GM18867 (cell line): ENCODE data around the gene DCTD.
"Not testable (repeated sequence)": the region's sequence is repeated elsewhere in the genome, so short reads cannot be mapped to it uniquely, and the experiment has no call there.

Source experiments
- ATAC-seq: cut with Tn5 transposase; IDR thresholded peaks from one replicate; pipeline ENCODE4 v1.9.1; 2021; ENCODE audit warnings: mild to moderate bottlenecking, moderate library complexity; ENCODE audit not compliant: unreplicated experiment

DCTD gene

DNA sequence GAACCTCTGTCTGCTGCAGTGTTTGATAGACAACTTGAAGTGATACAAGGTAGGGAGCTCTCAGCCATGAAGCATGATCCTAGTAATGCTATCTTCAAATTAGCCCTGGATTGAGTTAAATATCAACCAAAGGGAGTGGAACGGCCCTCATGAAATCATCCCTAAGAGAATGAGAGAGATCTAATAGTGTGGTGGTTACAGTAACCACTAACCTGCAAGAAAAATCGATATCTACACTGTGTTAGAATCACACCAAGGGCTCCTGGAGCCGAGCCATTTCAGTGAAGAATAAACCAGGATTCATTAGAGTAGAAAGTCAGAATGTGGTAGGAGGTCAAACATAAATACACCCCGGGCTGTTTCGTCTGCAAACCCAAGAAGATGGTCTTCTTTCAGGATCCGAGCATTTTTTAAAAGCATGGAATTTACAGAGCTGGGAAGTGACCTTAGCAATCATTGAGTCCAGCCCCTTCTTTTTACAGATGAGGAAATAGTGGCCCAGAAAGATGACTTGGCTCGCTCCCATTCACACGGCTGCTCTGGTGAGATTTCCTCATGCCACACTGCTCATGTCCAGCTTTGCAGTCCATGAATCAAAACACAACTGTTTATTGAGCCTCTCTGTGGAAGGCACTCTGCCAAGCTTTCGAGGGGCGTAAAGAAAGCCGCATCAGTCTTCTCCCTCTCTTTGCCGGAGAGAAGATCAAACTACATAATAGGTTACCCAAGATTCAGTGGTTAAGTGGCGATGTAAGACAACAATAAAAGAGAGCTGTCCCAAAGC, 5.5 kb upstream of the DCTD start:
- ATAC-seq: no peak

DNA sequence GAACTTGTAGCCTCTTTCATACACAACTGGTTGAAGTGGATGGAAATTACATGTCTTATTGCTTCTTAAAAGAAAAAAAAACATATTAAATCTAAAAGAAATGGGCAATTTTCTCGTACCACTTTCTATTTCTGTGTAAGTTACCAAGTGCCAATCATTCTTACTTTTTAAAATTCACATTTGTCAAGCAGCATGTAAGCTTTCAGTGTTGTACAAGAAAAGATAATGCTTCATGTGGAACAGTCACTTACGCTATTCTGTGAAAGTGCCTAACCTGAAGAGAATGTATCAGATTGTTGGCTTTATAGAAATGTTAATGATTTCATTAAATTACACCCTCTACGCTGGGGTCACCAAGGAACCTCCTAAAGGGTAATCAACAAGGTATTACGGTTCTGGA, 4.4 kb upstream of the DCTD start:
- ATAC-seq: no peak

DNA sequence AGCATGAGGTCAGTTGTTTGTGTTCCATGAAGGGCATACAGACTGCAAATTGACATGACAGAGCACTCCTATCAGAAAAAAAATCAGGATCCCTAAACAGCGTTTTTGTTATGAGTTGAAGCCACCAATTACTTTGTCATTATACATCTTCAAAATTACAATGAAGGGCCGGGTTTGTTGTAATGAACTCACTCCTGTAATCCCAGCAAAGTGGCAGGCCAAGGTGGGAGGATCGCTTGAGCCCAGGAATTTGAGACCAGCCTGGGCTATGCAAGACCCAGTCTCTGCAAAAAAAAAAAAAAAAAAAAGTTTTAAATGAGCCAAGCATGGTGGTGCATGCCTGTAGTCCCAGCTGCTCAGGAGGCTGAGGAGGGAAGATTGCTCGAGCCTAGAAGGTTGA, 3.5 kb upstream of the DCTD start:
- ATAC-seq: no peak

DNA sequence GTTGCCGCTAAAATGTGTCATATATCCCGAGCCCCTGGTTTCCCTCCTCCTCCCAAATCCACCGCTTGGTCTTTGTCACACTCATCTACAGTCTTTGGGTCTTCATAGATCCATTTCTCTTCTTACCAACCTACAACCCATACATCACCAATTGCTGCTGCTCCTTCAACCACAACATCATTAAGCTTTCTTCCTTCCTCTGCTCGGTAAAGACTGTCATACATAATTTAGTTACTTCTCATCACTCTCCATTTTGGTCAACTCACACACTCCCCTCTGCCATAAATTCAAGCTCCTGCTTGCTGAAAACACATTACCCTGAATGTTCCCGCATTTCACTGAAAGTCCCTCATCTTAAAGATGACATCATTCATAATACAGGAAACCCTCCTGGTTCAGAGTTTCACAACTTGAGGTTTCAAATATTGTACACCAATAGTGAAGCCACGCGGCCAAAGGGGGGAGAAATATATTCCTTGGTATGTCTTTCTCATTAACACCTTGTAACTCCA, 1.7 kb upstream of the DCTD start:
- peak; percentile 26 for ATAC-seq

DNA sequence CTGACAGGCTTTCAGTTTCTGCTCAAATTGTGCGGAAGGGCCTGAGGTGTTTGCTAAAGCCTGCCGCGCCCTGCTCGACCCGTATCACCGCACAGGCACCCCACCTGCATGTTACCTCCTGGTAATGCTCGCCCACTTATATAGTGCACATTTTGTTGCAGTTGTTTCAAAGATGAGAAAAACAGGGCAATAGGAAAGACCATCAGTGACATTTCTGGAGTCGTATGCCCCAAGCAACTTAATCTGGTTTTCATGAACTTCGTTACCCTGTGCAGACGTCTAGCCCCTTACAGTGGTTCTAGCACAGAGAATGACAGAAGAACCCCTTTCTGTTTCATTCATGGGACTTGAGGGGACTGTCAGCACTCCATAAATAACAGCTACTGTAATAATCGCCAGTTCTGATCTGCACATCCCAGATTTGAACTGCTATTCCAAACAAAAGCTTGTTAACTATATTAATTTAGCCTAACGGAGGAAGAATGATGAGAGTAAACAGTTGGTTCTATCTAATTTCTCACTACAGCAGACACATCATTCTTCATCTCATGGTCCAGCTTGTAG, 940 bp upstream of the DCTD start:
- ATAC-seq: peak; percentile 24

DNA sequence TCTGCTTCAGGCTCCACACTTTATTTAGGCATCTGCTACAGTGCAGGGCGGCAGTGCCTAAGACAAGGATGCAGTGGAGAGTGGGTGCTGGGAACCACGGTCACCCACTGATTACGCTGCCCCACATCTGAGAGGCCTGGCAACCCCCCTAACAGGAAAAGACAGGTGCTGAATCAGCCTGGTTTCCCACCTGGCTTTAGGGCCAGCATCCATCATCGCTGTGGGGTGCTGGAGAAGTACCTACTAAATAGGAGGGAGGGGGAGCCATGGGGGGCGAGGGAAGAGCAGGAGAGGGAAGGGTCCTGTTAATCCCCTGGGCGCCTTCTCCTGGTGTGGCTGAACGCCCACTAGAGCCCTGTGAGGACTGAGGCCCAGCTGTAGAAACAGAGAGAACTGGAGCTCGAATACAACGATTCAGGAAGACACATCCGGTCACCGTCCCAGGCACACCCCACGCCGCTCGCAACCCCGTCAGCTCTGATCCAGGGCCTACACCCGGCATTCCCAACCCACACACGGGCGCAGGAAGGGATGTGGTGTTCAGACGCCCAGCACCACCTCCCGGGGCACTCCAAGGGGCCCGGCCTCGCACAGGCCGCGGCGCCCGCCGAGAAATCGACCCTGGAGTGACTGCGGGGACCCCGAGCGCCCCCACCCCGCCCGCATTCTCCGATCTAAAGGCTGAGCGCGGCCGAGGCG, 554 bp downstream of the DCTD start:
- ATAC-seq: peak; percentile 19

DNA sequence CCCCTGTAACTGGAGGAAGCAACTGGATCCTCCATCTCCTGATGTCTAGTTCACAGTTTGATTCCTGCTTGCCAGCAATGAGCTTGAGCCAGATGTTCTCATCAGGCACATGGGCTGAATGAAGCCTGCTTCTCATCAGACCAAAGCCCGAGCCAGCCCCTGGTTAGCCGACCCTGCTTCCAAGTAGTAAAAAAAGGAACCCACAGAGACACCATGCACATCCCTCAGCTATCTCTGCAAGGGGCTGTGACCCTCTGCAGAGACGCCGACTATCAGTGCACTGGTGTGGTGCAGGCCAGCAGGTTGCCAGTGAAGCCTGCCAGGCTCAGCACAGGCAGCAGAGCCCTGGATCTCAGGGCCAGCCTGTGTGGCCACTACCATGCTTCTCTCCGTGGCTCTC, 2.8 kb downstream of the DCTD start:
- ATAC-seq: no peak

DNA sequence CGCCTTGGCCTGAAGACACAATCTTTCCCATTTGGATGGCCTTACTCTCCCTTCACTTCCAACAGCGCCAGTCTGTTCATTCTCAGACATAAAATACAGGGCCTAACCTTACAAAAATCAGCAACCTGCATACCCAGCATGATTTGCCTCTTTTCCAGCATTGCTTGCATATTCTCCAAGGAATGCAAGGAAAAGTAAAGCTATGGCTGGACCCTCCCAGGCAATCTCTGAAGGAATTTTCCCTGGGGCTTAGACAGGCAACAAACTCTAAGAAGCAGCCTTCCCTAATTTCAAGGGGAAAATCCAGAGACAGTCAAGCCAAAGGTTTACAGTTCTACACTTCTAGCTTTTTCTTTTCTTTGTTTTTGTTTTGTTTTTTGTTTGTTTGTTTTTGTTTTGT, 3.6 kb downstream of the DCTD start:
- ATAC-seq: no peak

DNA sequence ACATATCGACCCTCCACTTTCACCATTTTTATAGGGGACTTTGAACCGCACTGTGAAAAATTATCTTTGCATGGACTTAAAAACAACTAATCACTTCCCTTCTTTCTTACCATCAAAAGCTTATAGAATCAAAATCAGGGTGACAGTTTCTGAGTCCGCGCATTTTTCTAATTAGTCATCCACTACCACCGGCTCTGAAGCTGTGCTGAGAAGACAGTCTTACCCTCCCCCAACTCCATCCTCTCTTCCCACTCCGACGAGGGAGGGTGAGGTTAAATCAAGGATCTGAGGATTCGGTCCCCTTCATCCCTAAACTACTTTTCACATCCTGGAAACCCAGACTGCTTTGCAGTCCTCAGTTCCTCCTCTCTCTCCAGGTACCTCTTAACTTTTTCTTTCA, 4.2 kb downstream of the DCTD start:
- ATAC-seq: no peak

DNA sequence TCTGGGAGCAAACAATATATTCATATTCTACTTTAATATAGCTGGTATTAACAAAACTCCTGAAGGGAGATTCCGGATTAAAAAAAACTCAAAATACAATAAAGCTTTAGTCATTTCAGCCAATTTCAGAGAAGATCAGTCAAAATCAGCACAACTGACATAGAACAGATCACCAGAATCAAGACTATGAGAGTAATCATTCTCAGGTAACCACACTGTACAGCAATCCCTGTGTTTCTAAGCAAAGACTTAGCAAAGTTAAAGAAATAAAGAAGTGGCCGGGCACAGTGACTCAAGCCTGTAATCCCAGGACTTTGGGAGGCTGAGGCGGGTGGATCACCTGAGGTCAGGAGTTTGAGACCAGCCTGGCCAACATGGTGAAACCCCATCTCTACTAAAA, 9.1 kb downstream of the DCTD start:
- no peak for ATAC-seq

DNA sequence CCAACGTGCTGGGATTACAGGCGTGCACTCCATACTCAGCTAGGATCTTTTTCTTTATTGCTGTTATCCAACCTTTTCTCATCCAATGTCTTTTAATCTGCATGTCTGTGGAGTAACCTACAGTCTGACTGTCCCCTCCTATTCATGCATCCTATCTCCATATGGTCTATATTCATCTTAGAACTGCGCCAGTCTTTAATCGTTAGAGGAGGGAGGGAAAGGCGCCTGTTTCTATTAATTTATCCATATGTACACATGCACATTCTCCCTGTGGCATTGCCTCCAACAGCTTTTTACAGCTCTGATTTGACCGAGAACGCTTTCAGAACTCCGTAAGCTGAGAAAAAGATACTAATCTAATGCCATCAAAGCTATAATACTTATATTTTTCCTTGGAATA, 9.8 kb downstream of the DCTD start:
- no peak for ATAC-seq

DNA sequence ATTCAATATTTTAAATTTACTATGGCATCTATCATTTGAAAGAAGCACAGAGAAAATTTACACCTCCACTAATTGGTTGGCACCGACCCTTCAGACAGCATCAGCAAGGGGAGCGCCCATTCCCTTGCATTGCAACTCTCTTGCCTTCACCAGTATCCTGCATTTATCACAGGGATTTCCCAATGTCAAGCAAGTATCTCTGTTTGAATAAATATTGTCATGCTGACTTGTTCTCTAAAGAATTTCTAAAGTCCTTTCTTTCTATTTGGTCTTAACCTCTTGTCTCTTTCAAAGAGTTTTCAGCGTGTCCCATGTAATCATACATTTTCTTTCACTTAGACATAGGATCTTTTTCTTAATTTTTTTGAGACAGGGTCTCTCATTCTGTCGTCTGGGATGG, 10.4 kb downstream of the DCTD start:
- ATAC-seq: no peak

DNA sequence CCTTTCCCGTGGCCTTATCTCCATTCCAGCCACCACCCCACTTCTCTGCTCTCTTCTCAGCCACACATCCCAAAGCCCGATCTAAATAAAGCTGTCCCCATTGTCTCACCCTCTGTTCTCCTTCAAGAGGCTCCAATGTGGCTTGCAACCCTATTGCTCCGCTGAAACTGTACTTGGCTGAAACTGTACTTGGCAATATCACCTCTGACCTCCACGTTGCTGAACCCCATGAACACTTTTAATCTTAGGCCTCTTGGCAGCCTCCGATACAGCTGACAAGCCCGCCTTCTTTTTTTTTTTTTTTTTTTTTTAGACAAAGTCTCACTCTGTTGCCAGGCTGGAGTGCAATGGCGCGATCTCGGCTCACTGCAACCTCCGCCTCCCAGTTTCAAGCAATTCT, 12.1 kb downstream of the DCTD start:
- ATAC-seq: no peak

DNA sequence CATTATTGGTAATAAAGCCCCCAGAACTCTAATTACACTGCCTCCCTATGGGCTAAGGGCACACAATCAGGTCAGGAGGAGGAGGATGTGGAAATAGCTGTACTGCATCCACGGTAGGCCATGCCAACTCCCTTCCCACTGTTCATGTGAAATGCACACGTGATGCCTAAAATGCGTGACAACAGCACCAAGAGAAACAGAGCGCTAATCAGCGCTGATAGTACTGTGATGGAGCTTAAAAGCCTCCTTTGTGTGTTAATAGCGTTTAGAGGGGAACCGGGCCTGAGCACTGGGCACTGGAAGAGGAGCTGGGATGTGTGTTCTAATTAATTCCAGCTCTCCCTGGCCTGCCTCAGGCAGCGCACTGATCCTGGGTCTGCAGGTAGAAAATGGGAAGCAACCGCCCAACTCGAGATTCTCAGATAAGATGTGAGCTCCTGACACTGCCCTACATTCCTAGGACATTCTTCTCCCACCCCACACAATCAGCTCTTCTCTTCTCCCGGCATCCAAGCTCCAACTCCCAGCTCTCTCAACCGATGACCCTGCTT, 12.9 kb downstream of the DCTD start:
- ATAC-seq: no peak

DNA sequence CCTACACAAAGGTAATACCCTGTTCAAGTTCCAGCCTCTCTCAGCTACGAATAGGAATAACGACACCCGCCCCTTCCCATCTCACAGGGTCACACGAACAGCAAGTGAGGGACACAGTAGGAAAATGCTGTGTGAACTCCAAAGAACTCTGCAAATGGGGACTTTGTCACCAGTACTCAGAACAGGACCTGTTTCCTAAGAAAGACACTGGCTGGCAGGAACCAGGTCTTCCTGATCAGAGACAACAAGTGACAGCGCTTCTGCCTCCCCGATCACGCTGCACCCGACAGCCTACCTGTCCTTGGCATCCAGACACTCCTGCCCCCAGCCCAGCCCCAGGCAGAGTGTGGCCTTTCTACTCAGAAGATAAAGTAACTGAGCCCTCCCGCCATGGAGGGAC, 14.2 kb downstream of the DCTD start:
- ATAC-seq: no peak

DNA sequence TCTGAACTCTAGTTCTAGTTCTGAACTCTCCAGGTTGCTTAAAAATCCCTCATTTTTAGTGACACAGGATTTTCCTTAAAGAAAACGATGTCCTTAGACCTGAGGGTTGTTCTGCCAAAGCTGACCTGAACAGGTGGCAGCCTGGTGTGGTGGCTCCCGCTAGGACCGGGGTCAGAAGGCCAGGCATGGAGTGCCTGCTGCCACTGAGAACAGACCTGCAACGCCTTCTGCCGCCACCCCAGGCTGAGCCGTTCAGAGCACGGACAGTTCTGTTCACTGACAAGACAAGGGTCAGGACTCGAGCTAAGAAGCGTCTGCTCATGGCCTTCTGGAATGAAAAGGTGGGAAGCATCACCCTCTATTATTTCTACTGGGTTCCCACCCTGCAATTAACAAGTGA, 15.8 kb downstream of the DCTD start:
- no peak for ATAC-seq

DNA sequence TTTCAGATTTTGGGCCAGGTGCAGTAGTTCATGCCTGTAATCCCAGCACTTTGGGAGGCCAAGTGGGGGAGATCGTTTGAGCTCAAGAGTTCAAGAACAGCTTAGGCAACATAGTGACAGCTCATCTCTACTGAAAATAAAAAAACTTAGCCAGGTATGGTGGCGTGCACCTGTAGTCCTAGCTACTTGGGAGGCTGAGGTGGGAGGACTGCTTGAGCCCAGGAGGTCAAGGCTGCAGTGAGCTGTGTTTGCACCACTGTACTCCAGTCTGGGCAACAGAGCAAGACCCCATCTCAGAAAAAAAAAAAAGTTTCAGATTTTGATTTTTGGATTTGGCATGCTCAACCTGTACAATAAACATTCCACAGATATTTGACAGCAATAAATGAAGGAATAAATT, 17.2 kb downstream of the DCTD start:
- ATAC-seq: not testable (repeated sequence)

DNA sequence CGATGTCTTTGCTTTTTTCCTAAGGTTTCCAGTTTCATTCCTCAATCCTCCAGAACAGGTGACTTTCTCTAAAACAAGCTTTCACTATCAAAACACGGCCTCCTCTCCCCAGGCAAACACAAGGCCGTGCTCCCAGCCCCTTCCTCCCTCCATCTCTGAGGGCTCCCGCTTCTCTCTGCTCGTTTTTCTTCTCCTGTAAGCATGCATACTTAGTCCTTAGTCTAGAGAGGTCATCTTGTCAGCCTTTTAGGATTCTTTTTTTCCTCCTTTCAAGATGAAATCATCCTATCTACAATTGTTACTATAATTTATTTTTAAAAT, 18.7 kb downstream of the DCTD start:
- ATAC-seq: no peak

DNA sequence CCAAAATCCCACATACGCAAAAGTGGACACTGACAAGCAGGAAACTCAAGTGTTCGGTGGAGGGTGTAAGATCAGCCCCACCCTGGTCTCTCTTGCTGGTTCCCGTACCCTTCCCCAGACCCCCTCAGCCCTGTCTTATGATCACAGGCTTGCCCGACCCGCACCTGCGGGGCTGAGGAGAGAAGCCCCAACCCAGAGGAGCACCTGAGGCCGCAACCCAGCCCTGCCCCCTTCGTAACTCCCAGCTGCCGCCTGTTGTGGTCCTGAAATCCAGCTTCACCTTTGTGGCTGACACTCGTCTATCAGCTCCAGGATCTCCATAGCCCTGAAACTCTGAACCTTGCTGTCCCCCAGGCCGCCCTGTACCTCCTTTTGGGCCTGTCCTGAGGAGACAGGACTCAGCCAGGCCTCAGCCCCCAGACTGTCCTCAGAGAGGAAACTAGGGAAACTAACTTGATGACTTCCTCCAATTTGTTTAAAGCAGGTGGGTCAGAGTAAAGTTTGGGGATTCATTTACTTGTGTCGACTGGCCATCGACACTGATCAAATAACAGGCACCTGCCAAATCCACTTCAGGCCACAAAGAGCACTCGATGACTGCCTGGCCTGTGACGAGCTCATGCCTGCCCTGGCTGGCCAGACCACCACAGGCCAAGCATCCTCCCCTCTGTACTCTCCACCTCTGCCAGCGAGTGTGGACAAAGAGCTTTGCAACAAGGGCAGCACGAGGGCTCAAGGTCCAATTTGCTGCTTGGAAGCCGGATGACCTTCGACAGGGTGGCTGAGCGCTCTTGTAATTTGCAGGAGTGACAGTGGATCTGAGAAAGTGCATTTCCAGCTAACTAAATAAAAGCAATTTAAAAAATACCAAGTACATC, 19.3 kb downstream of the DCTD start:
- no peak for ATAC-seq

DNA sequence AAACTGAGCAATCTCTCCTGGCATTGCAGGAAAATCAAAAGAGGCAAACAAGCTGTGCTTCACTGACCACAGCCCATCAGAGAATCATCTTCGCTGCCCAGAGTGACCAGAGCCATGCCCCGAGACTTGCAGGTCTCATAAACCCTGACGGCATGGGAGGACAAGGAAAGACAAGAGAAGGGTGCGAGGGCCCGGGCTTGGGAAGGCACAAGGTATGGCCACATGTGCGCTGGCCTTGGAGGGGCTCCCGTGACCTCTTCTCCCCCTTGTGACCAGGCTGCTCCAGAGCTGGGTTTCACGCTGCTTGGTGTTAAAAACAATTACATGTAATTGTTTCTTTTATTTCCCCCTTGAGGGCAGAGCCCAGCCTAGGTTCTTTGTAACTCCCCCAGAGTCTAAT, 20.8 kb downstream of the DCTD start:
- ATAC-seq: no peak

DNA sequence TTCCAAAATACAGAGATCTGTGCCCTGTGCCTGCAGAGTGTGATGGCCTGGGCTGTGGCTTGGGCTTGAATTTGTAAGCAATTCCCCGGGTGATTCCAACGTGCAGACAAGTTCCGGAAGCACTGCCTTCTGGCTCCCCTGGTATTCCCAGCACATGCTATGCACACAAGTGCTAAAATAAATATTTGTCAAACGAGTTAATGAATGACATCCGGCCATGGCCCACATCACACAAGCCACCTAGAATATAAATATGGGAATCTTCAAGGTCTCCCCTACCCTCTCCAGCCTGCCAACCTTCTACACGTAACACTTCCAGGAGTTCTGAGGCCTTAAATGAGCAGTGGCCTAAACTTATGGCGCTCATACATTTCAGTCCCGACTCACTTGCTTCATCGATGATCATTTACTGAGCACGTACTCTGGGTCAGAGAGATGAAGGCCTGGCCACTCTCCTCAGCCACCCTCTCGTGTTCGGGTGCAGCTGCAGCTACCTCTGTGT, 21.3 kb downstream of the DCTD start:
- no peak for ATAC-seq
